Measurements from ENCODE around the gene MRPL24.

Gene MRPL24

GRCh38 chr1:156711011-156711817, 29.7 kb downstream of the MRPL24 start:
- no peak overlapping the region for H3K4me3 ChIP-seq (ENCODE audit: low read length in 2 of 2)
- peaks cover 0 to 2% of the 10 kb centered on the region in 2 donors for H3K27me3 ChIP-seq (ENCODE audit: control insufficient read depth in 2 of 2, insufficient read depth in 2 of 2, low read length in 2 of 2)
- no peaks in the 10 kb centered on the region for H3K36me3 ChIP-seq (ENCODE audit: control insufficient read depth in 2 of 2, insufficient read depth in 2 of 2, low read length in 2 of 2)
- no peaks in the 10 kb centered on the region for H3K9me3 ChIP-seq (ENCODE audit: control insufficient read depth in 2 of 2, low read length in 2 of 2)
- H3K27ac ChIP-seq (ENCODE audit: low read depth in 2 of 2, low read length in 2 of 2): no peak overlapping the region
- no peak overlapping the region for H3K9ac ChIP-seq (ENCODE audit: low read depth in 1 of 2, low read length in 2 of 2)
- H3K4me1 ChIP-seq (ENCODE audit: control insufficient read depth in 2 of 2, insufficient read depth in 2 of 2, low read length in 2 of 2): peaks cover 10 to 12% of the 10 kb centered on the region in 2 donors

GRCh38 chr1:156709757-156710489, 31.0 kb downstream of the MRPL24 start:
- H3K9me3 ChIP-seq (ENCODE audit: control insufficient read depth in 2 of 2, low read length in 2 of 2): no peaks in the 10 kb centered on the region
- no peak overlapping the region for H3K4me3 ChIP-seq (ENCODE audit: low read length in 2 of 2)
- H3K27me3 ChIP-seq (ENCODE audit: control insufficient read depth in 2 of 2, insufficient read depth in 2 of 2, low read length in 2 of 2): peaks cover 4 to 6% of the 10 kb centered on the region in 2 donors
- H3K36me3 ChIP-seq (ENCODE audit: control insufficient read depth in 2 of 2, insufficient read depth in 2 of 2, low read length in 2 of 2): no peaks in the 10 kb centered on the region
- no peak overlapping the region for H3K9ac ChIP-seq (ENCODE audit: low read depth in 1 of 2, low read length in 2 of 2)
- H3K27ac ChIP-seq (ENCODE audit: low read depth in 2 of 2, low read length in 2 of 2): no peak overlapping the region
- H3K4me1 ChIP-seq (ENCODE audit: control insufficient read depth in 2 of 2, insufficient read depth in 2 of 2, low read length in 2 of 2): peaks cover 21 to 24% of the 10 kb centered on the region in 2 donors

- H3K4me1 ChIP-seq (ENCODE audit: control insufficient read depth in 2 of 2, insufficient read depth in 2 of 2, low read length in 2 of 2): peaks cover 23 to 26% of the 10 kb centered on the region in 2 donors
- peaks cover 12 to 15% of the 10 kb centered on the region in 2 donors for H3K27me3 ChIP-seq (ENCODE audit: control insufficient read depth in 2 of 2, insufficient read depth in 2 of 2, low read length in 2 of 2)
- H3K9ac ChIP-seq (ENCODE audit: low read depth in 1 of 2, low read length in 2 of 2): no peak overlapping the region
- H3K27ac ChIP-seq (ENCODE audit: low read depth in 2 of 2, low read length in 2 of 2): no peak overlapping the region
- H3K9me3 ChIP-seq (ENCODE audit: control insufficient read depth in 2 of 2, low read length in 2 of 2): no peaks in the 10 kb centered on the region
- H3K4me3 ChIP-seq (ENCODE audit: low read length in 2 of 2): no peak overlapping the region
- no peaks in the 10 kb centered on the region for H3K36me3 ChIP-seq (ENCODE audit: control insufficient read depth in 2 of 2, insufficient read depth in 2 of 2, low read length in 2 of 2)
Measured at GRCh38 chr1:156709031-156709430, 31.9 kb downstream of the MRPL24 start.

GRCh38 chr1:156708218-156708661, 32.6 kb downstream of the MRPL24 start:
- peaks cover 23 to 26% of the 10 kb centered on the region in 2 donors for H3K4me1 ChIP-seq (ENCODE audit: control insufficient read depth in 2 of 2, insufficient read depth in 2 of 2, low read length in 2 of 2)
- peaks cover 16 to 20% of the 10 kb centered on the region in 2 donors for H3K27me3 ChIP-seq (ENCODE audit: control insufficient read depth in 2 of 2, insufficient read depth in 2 of 2, low read length in 2 of 2)
- H3K27ac ChIP-seq (ENCODE audit: low read depth in 2 of 2, low read length in 2 of 2): no peak overlapping the region
- no peaks in the 10 kb centered on the region for H3K36me3 ChIP-seq (ENCODE audit: control insufficient read depth in 2 of 2, insufficient read depth in 2 of 2, low read length in 2 of 2)
- H3K4me3 ChIP-seq (ENCODE audit: low read length in 2 of 2): no peak overlapping the region
- H3K9me3 ChIP-seq (ENCODE audit: control insufficient read depth in 2 of 2, low read length in 2 of 2): no peaks in the 10 kb centered on the region
- H3K9ac ChIP-seq (ENCODE audit: low read depth in 1 of 2, low read length in 2 of 2): no peak overlapping the region

GRCh38 chr1:156707417-156708217, 33.3 kb downstream of the MRPL24 start:
- Histone ChIP-seq H3K9me3 (ENCODE audit: control insufficient read depth in 2 of 2, low read length in 2 of 2) (no peaks in the 10 kb centered on the region), H3K27ac (ENCODE audit: low read depth in 2 of 2, low read length in 2 of 2) (no peak overlapping the region), H3K27me3 (ENCODE audit: control insufficient read depth in 2 of 2, insufficient read depth in 2 of 2, low read length in 2 of 2) (peaks cover 20% of the 10 kb centered on the region in 2 donors), H3K4me1 (ENCODE audit: control insufficient read depth in 2 of 2, insufficient read depth in 2 of 2, low read length in 2 of 2) (peaks cover 23 to 26% of the 10 kb centered on the region in 2 donors), H3K36me3 (ENCODE audit: control insufficient read depth in 2 of 2, insufficient read depth in 2 of 2, low read length in 2 of 2) (no peaks in the 10 kb centered on the region), H3K4me3 (ENCODE audit: low read length in 2 of 2) (no peak overlapping the region), H3K9ac (ENCODE audit: low read depth in 1 of 2, low read length in 2 of 2) (no peak overlapping the region)

- peaks cover 23 to 26% of the 10 kb centered on the region in 2 donors for H3K4me1 ChIP-seq (ENCODE audit: control insufficient read depth in 2 of 2, insufficient read depth in 2 of 2, low read length in 2 of 2)
- no peaks in the 10 kb centered on the region for H3K9me3 ChIP-seq (ENCODE audit: control insufficient read depth in 2 of 2, low read length in 2 of 2)
- peaks cover 20% of the 10 kb centered on the region in 2 donors for H3K27me3 ChIP-seq (ENCODE audit: control insufficient read depth in 2 of 2, insufficient read depth in 2 of 2, low read length in 2 of 2)
- H3K4me3 ChIP-seq (ENCODE audit: low read length in 2 of 2): peak overlapping the region; percentile 66
- H3K9ac ChIP-seq (ENCODE audit: low read depth in 1 of 2, low read length in 2 of 2): peak overlapping the region; percentile 26 to 57
- H3K27ac ChIP-seq (ENCODE audit: low read depth in 2 of 2, low read length in 2 of 2): peak overlapping the region; percentile 53 to 63
- H3K36me3 ChIP-seq (ENCODE audit: control insufficient read depth in 2 of 2, insufficient read depth in 2 of 2, low read length in 2 of 2): no peaks in the 10 kb centered on the region
Measured at GRCh38 chr1:156706657-156707416, 34.1 kb downstream of the MRPL24 start.

- H3K27ac ChIP-seq (ENCODE audit: low read depth in 2 of 2, low read length in 2 of 2): peak overlapping the region; percentile 53 to 63
Measured at GRCh38 chr1:156705918-156706656, 34.8 kb downstream of the MRPL24 start.

GRCh38 chr1:156705321-156705917, 35.5 kb downstream of the MRPL24 start, which contains the start of gene CRABP2:
TSS of gene CRABP2 (minus strand) at chr1:156705583. CDS start at chr1:156705446, 137 bp downstream.
- Histone ChIP-seq H3K4me3 (ENCODE audit: low read length in 2 of 2) (peak within 1 kb of the TSS; percentile 66), H3K27me3 (ENCODE audit: control insufficient read depth in 2 of 2, insufficient read depth in 2 of 2, low read length in 2 of 2) (peaks cover 20 to 24% of the 10 kb centered on the region in 2 donors), H3K4me1 (ENCODE audit: control insufficient read depth in 2 of 2, insufficient read depth in 2 of 2, low read length in 2 of 2) (peaks cover 23 to 26% of the 10 kb centered on the region in 2 donors), H3K36me3 (ENCODE audit: control insufficient read depth in 2 of 2, insufficient read depth in 2 of 2, low read length in 2 of 2) (no peaks in the 10 kb centered on the region), H3K9ac (ENCODE audit: low read depth in 1 of 2, low read length in 2 of 2) (peak within 1 kb of the TSS; percentile 32 to 57), H3K9me3 (ENCODE audit: control insufficient read depth in 2 of 2, low read length in 2 of 2) (no peaks in the 10 kb centered on the region), H3K27ac (ENCODE audit: low read depth in 2 of 2, low read length in 2 of 2) (peak within 1 kb of the TSS; percentile 53 to 63)

More at GRCh38 chr1:156705918-156706656, 34.8 kb downstream of the MRPL24 start:
- Histone ChIP-seq H3K27me3 (ENCODE audit: control insufficient read depth in 2 of 2, insufficient read depth in 2 of 2, low read length in 2 of 2) (peaks cover 20 to 23% of the 10 kb centered on the region in 2 donors), H3K36me3 (ENCODE audit: control insufficient read depth in 2 of 2, insufficient read depth in 2 of 2, low read length in 2 of 2) (no peaks in the 10 kb centered on the region), H3K9me3 (ENCODE audit: control insufficient read depth in 2 of 2, low read length in 2 of 2) (no peaks in the 10 kb centered on the region), H3K4me3 (ENCODE audit: low read length in 2 of 2) (peak overlapping the region; percentile 66), H3K4me1 (ENCODE audit: control insufficient read depth in 2 of 2, insufficient read depth in 2 of 2, low read length in 2 of 2) (peaks cover 23 to 26% of the 10 kb centered on the region in 2 donors), H3K9ac (ENCODE audit: low read depth in 1 of 2, low read length in 2 of 2) (peak overlapping the region; percentile 32 to 57)
